GM23338 (cell line): ENCODE data around the gene AFF3. TPM values are rescaled to one million over a fixed set of nuclear protein-coding genes. Genes with fewer than 3 reads are reported as not detected.

Experiments
- ATAC-seq: fragments of 200-7000 bp; cut with Tn5 transposase; 3 replicates; pipeline ENCODE4 v1.9.1; 2020
- DNase-seq: peaks from one replicate; pipeline ENCODE4 v3.0.0-alpha.2; 2015; ENCODE audit warnings: low spot score
- H2AFZ ChIP-seq: fragments of 200-600 bp; sonication (generic); 2 replicates; pipeline ENCODE4 v1.8.0; 2016; ENCODE audit warnings: antibody characterized with exemption, mild to moderate bottlenecking, moderate library complexity
- H3F3A ChIP-seq: fragments of 200-600 bp; sonication (generic); replicated peaks from 2 replicates; pipeline ENCODE4 v1.8.0; 2017; ENCODE audit warnings: antibody characterized with exemption, mixed run types, low read depth
- H3K27ac ChIP-seq: fragments of 200-600 bp; sonication (generic); 2 replicates; pipeline ENCODE4 v1.6.1; 2016; ENCODE audit warnings: low read depth
- H3K27me3 ChIP-seq: fragments of 200-600 bp; sonication (generic); 2 replicates; pipeline ENCODE4 v1.8.0; 2016; ENCODE audit warnings: mild to moderate bottlenecking, mixed run types, moderate library complexity; ENCODE audit not compliant: insufficient read depth
- H3K36me3 ChIP-seq: fragments of 200-600 bp; sonication (generic); 2 replicates; pipeline ENCODE4 v1.8.0; 2016; ENCODE audit warnings: mild to moderate bottlenecking; ENCODE audit not compliant: insufficient read depth
- H3K4me1 ChIP-seq: fragments of 200-600 bp; sonication (generic); 2 replicates; pipeline ENCODE4 v1.8.0; 2016; ENCODE audit warnings: mild to moderate bottlenecking, moderate library complexity; ENCODE audit not compliant: insufficient read depth
- H3K4me2 ChIP-seq: fragments of 200-600 bp; sonication (generic); 2 replicates; pipeline ENCODE4 v1.7.1; 2017; ENCODE audit warnings: mixed run types
- H3K4me3 ChIP-seq: fragments of 200-600 bp; sonication (generic); 2 replicates; pipeline ENCODE4 v1.6.1; 2016; ENCODE audit warnings: mixed run types
- H3K79me2 ChIP-seq: fragments of 200-600 bp; sonication (generic); replicated peaks from 2 replicates; pipeline ENCODE4 v1.8.0; 2017; ENCODE audit warnings: mild to moderate bottlenecking; ENCODE audit not compliant: insufficient read depth
- H3K9me2 ChIP-seq: fragments of 200-600 bp; sonication (generic); 2 replicates; pipeline ENCODE4 v1.8.0; 2017; ENCODE audit not compliant: insufficient read depth
- H4K20me1 ChIP-seq: fragments of 200-600 bp; sonication (generic); replicated peaks from 2 replicates; pipeline ENCODE4 v1.8.0; 2017; ENCODE audit warnings: mild to moderate bottlenecking; ENCODE audit not compliant: insufficient read depth
- H3K27ac Mint-ChIP-seq: 2 replicates; pipeline ENCODE4 v1.8.0; 2020; ENCODE audit warnings: inconsistent platforms, mild to moderate bottlenecking, moderate library complexity, mixed read lengths
- H3K27me3 Mint-ChIP-seq: 3 replicates; pipeline ENCODE4 v1.8.0; 2022; ENCODE audit warnings: low read depth, mild to moderate bottlenecking, moderate library complexity, mixed read lengths, inconsistent platforms; ENCODE audit not compliant: insufficient read depth, poor library complexity
- H3K36me3 Mint-ChIP-seq: 3 replicates; pipeline ENCODE4 v1.8.0; 2021; ENCODE audit warnings: low read depth, mild to moderate bottlenecking, inconsistent platforms, moderate library complexity, mixed read lengths
- H3K4me1 Mint-ChIP-seq: 3 replicates; pipeline ENCODE4 v1.8.0; 2020; ENCODE audit warnings: mild to moderate bottlenecking, inconsistent platforms, mixed read lengths
- H3K4me3 Mint-ChIP-seq: 3 replicates; pipeline ENCODE4 v1.8.0; 2021; ENCODE audit warnings: moderate library complexity, mild to moderate bottlenecking, inconsistent platforms, mixed read lengths
- H3K9me3 Mint-ChIP-seq: 3 replicates; pipeline ENCODE4 v1.8.0; 2020; ENCODE audit warnings: moderate library complexity, mild to moderate bottlenecking, inconsistent platforms, mixed read lengths
- CREB1 ChIP-seq: fragments of 250-450 bp; sonication (Bioruptor Pico); IDR thresholded peaks from 2 replicates; pipeline ENCODE4 v1.5.0; 2020; ENCODE audit warnings: low read depth, mild to moderate bottlenecking, moderate library complexity
- EZH2 ChIP-seq: fragments of 200-600 bp; sonication (generic); IDR thresholded peaks from one replicate; pipeline ENCODE4 v1.8.0; 2017; ENCODE audit warnings: antibody characterized with exemption, mild to moderate bottlenecking, low read depth; ENCODE audit not compliant: unreplicated experiment
- NANOG ChIP-seq: IDR thresholded peaks from 2 replicates; pipeline ENCODE4 v1.6.1; 2016; ENCODE audit warnings: antibody characterized with exemption, borderline replicate concordance
- STAT1 ChIP-seq: IDR thresholded peaks from one replicate; pipeline ENCODE4 v1.6.1; 2016; ENCODE audit warnings: antibody characterized with exemption; ENCODE audit not compliant: unreplicated experiment
- polyA plus RNA-seq: library from polyadenylated mRNA; unstranded; fragments of >200 nt; fragmentation: Nextera tagmentation; extraction: Ambion mirVana; gene quantifications from 2 replicates; pipeline ENCODE4 v1.2.1, GENCODE V29; 2016
- total RNA-seq: library from RNA; depleted of rRNA; stranded (reverse); fragments of >200 nt; shearing (Covaris generic); gene quantifications from 2 replicates; pipeline ENCODE4 v1.2.3, GENCODE V29; 2014
- TF ChIP-seq, protein P1 (sequence below), 2 experiments: fragments of 200-600 bp in 1 of 2; sonication (generic) in 1 of 2; conservative IDR thresholded peaks; 2 replicates each; pipeline versions ENCODE4 v1.5.1 to v1.6.1; 2016 to 2017; ENCODE audit warnings: antibody characterized with exemption in 2 of 2, low read depth in 2 of 2, mild to moderate bottlenecking in 2 of 2, moderate library complexity in 1 of 2
- TF ChIP-seq, protein P2 (sequence below): fragments of 250-450 bp; sonication (Bioruptor Pico); IDR thresholded peaks from 2 replicates; pipeline ENCODE4 v1.5.0; 2020; ENCODE audit warnings: mild to moderate bottlenecking, moderate library complexity

Gene AFF3
- total and polyA plus RNA-seq, 2 experiments from 2014 or later = 0.73 to 1.4 TPM

DNA sequence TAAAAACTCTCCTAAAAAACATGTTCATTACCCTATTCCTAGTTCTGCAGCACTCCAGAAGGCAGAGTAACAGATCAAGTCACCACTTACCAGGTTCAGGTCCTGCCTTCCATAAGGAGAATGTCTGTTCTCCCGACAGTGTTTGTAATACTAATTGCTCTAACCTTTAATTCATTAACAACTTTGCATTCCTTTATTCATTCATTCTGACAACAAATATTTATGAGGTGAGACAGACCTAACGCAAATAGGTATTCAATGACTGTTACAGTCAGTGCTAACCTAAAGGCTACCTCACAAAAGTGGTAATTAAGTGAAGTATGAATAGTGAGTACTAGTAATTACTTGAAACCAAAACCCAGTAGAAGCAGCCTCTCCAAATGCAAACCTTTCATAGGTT, 224.0 kb downstream of the AFF3 start:
- H3K27me3 Mint-ChIP-seq = no peaks in the 10 kb centered on the region
- no peak overlapping the region for H3K4me3 ChIP-seq
- peaks cover 6% of the 10 kb centered on the region; the same call in 2 of the 3 replicates for H3K4me1 Mint-ChIP-seq
- H3K79me2 ChIP-seq = no peaks in the 10 kb centered on the region
- no peak overlapping the region for H3K4me3 Mint-ChIP-seq
- DNase-seq (no peak), ATAC-seq (no peak)
- no peaks in the 10 kb centered on the region; the same call in 1 of the 2 replicates for H3K4me1 ChIP-seq
- H2AFZ ChIP-seq = no peak overlapping the region
- no peaks in the 10 kb centered on the region for H3K27me3 ChIP-seq
- TF ChIP-seq STAT1 (no peak), EZH2 (no peak), CREB1 (CRISPR knock-in tag) (no peak), NANOG (no peak)
- TF ChIP-seq, protein P1, sequence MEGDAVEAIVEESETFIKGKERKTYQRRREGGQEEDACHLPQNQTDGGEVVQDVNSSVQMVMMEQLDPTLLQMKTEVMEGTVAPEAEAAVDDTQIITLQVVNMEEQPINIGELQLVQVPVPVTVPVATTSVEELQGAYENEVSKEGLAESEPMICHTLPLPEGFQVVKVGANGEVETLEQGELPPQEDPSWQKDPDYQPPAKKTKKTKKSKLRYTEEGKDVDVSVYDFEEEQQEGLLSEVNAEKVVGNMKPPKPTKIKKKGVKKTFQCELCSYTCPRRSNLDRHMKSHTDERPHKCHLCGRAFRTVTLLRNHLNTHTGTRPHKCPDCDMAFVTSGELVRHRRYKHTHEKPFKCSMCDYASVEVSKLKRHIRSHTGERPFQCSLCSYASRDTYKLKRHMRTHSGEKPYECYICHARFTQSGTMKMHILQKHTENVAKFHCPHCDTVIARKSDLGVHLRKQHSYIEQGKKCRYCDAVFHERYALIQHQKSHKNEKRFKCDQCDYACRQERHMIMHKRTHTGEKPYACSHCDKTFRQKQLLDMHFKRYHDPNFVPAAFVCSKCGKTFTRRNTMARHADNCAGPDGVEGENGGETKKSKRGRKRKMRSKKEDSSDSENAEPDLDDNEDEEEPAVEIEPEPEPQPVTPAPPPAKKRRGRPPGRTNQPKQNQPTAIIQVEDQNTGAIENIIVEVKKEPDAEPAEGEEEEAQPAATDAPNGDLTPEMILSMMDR (conservative IDR thresholded peaks at IDR 0.05; ENCODE audit: low read depth in 2 of 2) = no peak
- no peak overlapping the region for H3K4me2 ChIP-seq
- no peaks in the 10 kb centered on the region for H4K20me1 ChIP-seq
- no peak overlapping the region for H3K27ac ChIP-seq
- no peaks in the 10 kb centered on the region for H3K36me3 ChIP-seq
- peaks cover 5% of the 10 kb centered on the region; the same call in 1 of the 3 replicates for H3K9me3 Mint-ChIP-seq
- no peaks in the 10 kb centered on the region for H3K9me2 ChIP-seq
- H3F3A ChIP-seq = no peaks in the 10 kb centered on the region
- peaks cover 3% of the 10 kb centered on the region; the same call in 1 of the 3 replicates for H3K36me3 Mint-ChIP-seq
- H3K27ac Mint-ChIP-seq = no peak overlapping the region

DNA sequence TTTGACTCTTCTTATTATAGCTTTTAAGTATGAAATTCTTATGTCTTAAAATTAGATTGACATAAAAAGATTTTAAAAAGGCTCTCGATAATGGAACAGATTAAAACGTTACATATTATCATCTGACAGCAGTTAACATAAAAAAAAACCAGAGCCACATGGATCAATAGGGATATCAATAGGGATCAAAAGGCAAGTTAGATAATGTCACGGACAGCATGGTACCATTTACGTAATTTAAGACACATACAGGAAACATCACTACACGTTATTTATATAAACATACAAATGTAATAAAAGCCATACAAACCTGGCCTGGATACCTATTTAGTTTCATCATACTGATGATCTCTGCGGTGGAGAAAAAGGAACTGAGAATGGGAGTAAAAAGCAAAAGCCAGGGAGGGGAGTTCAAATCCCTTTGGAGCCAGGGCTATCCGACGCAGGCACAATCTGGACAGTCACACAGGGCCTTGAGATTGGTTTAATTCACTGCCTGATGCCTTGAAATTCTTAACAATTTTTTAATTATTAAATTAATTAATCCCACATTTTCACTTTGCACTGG, 227.2 kb downstream of the AFF3 start:
- no peaks in the 10 kb centered on the region for H3K36me3 ChIP-seq
- no peaks in the 10 kb centered on the region for H3K9me2 ChIP-seq
- Mint-ChIP-seq H3K4me3 (no peak overlapping the region), H3K36me3 (no peaks in the 10 kb centered on the region), H3K9me3 (no peaks in the 10 kb centered on the region), H3K27ac (no peak overlapping the region), H3K27me3 (no peaks in the 10 kb centered on the region), H3K4me1 (peaks cover 10% of the 10 kb centered on the region; the same call in 2 of the 3 replicates)
- H3K4me1 ChIP-seq = no peaks in the 10 kb centered on the region; the same call in 1 of the 2 replicates
- H3K4me3 ChIP-seq = no peak overlapping the region
- TF ChIP-seq EZH2 = no peak
- TF ChIP-seq, protein P2, sequence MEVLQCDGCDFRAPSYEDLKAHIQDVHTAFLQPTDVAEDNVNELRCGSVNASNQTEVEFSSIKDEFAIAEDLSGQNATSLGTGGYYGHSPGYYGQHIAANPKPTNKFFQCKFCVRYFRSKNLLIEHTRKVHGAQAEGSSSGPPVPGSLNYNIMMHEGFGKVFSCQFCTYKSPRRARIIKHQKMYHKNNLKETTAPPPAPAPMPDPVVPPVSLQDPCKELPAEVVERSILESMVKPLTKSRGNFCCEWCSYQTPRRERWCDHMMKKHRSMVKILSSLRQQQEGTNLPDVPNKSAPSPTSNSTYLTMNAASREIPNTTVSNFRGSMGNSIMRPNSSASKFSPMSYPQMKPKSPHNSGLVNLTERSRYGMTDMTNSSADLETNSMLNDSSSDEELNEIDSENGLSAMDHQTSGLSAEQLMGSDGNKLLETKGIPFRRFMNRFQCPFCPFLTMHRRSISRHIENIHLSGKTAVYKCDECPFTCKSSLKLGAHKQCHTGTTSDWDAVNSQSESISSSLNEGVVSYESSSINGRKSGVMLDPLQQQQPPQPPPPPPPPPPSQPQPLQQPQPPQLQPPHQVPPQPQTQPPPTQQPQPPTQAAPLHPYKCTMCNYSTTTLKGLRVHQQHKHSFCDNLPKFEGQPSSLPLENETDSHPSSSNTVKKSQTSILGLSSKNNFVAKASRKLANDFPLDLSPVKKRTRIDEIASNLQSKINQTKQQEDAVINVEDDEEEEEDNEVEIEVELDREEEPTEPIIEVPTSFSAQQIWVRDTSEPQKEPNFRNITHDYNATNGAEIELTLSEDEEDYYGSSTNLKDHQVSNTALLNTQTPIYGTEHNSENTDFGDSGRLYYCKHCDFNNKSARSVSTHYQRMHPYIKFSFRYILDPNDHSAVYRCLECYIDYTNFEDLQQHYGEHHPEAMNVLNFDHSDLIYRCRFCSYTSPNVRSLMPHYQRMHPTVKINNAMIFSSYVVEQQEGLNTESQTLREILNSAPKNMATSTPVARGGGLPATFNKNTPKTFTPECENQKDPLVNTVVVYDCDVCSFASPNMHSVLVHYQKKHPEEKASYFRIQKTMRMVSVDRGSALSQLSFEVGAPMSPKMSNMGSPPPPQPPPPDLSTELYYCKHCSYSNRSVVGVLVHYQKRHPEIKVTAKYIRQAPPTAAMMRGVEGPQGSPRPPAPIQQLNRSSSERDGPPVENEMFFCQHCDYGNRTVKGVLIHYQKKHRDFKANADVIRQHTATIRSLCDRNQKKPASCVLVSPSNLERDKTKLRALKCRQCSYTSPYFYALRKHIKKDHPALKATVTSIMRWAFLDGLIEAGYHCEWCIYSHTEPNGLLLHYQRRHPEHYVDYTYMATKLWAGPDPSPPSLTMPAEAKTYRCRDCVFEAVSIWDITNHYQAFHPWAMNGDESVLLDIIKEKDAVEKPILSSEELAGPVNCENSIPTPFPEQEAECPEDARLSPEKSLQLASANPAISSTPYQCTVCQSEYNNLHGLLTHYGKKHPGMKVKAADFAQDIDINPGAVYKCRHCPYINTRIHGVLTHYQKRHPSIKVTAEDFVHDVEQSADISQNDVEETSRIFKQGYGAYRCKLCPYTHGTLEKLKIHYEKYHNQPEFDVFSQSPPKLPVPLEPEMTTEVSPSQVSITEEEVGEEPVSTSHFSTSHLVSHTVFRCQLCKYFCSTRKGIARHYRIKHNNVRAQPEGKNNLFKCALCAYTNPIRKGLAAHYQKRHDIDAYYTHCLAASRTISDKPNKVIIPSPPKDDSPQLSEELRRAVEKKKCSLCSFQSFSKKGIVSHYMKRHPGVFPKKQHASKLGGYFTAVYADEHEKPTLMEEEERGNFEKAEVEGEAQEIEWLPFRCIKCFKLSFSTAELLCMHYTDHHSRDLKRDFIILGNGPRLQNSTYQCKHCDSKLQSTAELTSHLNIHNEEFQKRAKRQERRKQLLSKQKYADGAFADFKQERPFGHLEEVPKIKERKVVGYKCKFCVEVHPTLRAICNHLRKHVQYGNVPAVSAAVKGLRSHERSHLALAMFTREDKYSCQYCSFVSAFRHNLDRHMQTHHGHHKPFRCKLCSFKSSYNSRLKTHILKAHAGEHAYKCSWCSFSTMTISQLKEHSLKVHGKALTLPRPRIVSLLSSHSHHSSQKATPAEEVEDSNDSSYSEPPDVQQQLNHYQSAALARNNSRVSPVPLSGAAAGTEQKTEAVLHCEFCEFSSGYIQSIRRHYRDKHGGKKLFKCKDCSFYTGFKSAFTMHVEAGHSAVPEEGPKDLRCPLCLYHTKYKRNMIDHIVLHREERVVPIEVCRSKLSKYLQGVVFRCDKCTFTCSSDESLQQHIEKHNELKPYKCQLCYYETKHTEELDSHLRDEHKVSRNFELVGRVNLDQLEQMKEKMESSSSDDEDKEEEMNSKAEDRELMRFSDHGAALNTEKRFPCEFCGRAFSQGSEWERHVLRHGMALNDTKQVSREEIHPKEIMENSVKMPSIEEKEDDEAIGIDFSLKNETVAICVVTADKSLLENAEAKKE (CRISPR knock-in tag) = no peak
- no peak overlapping the region for H2AFZ ChIP-seq
- H4K20me1 ChIP-seq = no peaks in the 10 kb centered on the region
- H3K79me2 ChIP-seq = no peaks in the 10 kb centered on the region
- H3F3A ChIP-seq = no peaks in the 10 kb centered on the region
- DNase-seq (no peak), ATAC-seq (no peak)
- H3K27ac ChIP-seq = no peak overlapping the region
- H3K27me3 ChIP-seq = no peaks in the 10 kb centered on the region
- no peak overlapping the region for H3K4me2 ChIP-seq
